ENCODE data around the gene NSD1.

DNA sequence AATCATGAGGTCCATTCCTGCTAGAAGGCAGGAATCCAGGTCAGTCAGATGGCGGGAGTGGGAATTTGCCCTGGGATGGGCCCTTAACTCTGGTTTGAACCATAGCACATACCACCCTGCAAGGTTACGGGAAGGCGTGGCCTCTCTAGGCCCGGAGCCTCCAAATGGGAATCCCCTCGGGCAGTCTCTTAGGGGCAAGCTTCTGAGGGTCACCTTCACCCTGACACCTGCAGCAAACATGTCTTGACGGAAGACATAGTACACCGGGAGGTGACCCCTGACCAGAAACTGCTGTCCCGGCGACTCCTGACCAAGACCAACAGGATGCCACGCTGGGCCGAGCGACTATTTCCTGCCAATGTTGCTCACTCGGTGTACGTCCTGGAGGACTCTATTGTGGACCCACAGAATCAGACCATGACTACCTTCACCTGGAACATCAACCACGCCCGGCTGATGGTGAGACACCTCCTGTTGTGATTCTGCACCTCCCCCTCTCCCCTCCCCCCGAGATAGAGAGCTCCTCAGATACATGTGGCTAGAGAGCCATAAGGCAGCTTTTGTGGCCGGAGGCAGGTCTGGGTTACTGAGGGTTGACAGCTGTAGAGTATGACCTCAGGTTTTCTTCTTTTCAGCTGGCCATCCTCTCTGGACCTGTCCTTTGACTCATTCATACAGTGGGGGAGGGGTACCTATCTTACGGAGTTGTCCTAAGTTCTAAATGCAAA lies 171.0 kb downstream of the NSD1 start:
- TF ChIP-seq, protein P1, sequence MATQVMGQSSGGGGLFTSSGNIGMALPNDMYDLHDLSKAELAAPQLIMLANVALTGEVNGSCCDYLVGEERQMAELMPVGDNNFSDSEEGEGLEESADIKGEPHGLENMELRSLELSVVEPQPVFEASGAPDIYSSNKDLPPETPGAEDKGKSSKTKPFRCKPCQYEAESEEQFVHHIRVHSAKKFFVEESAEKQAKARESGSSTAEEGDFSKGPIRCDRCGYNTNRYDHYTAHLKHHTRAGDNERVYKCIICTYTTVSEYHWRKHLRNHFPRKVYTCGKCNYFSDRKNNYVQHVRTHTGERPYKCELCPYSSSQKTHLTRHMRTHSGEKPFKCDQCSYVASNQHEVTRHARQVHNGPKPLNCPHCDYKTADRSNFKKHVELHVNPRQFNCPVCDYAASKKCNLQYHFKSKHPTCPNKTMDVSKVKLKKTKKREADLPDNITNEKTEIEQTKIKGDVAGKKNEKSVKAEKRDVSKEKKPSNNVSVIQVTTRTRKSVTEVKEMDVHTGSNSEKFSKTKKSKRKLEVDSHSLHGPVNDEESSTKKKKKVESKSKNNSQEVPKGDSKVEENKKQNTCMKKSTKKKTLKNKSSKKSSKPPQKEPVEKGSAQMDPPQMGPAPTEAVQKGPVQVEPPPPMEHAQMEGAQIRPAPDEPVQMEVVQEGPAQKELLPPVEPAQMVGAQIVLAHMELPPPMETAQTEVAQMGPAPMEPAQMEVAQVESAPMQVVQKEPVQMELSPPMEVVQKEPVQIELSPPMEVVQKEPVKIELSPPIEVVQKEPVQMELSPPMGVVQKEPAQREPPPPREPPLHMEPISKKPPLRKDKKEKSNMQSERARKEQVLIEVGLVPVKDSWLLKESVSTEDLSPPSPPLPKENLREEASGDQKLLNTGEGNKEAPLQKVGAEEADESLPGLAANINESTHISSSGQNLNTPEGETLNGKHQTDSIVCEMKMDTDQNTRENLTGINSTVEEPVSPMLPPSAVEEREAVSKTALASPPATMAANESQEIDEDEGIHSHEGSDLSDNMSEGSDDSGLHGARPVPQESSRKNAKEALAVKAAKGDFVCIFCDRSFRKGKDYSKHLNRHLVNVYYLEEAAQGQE (IDR thresholded peaks at IDR 0.05; ENCODE audit: borderline replicate concordance), result no peak
- TF ChIP-seq, protein P2, sequence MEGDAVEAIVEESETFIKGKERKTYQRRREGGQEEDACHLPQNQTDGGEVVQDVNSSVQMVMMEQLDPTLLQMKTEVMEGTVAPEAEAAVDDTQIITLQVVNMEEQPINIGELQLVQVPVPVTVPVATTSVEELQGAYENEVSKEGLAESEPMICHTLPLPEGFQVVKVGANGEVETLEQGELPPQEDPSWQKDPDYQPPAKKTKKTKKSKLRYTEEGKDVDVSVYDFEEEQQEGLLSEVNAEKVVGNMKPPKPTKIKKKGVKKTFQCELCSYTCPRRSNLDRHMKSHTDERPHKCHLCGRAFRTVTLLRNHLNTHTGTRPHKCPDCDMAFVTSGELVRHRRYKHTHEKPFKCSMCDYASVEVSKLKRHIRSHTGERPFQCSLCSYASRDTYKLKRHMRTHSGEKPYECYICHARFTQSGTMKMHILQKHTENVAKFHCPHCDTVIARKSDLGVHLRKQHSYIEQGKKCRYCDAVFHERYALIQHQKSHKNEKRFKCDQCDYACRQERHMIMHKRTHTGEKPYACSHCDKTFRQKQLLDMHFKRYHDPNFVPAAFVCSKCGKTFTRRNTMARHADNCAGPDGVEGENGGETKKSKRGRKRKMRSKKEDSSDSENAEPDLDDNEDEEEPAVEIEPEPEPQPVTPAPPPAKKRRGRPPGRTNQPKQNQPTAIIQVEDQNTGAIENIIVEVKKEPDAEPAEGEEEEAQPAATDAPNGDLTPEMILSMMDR (IDR thresholded peaks at IDR 0.05; ENCODE audit: poor library complexity, severe bottlenecking), result no peak
- TF ChIP-seq EZH2 (IDR thresholded peaks at IDR 0.05; ENCODE audit: borderline replicate concordance, insufficient read depth, low read length, poor library complexity, severe bottlenecking), result no peak
- no peak for TF ChIP-seq MXI1 (conservative IDR thresholded peaks at IDR 0.05; ENCODE audit: poor library complexity, severe bottlenecking)
- TF ChIP-seq TAF1 (IDR thresholded peaks at IDR 0.05; ENCODE audit: low read depth), result no peak
- no peak for TF ChIP-seq POLR2AphosphoS5 (IDR thresholded peaks at IDR 0.05)
- TF ChIP-seq EP300 (conservative IDR thresholded peaks at IDR 0.05; ENCODE audit: poor library complexity, severe bottlenecking), result no peak
- no peak for TF ChIP-seq RAD21 (conservative IDR thresholded peaks at IDR 0.05)

All from neural cell (in vitro differentiated cells).